AG04450 (cell line): ENCODE results near the gene DEPP1. TPM values are rescaled to one million over a fixed set of nuclear protein-coding genes. Genes with fewer than 3 reads are reported as not detected.
A peak's percentile ranks its signal among the peaks of the same experiment; 100 is the strongest.
"Not testable (repeated sequence)": the region's sequence is repeated elsewhere in the genome, so short reads cannot be mapped to it uniquely, and the experiment has no call there.

Source experiments
- CTCF ChIA-PET: fragments of 300-600, 350-600 bp; formaldehyde crosslinking; extraction: SDS; loops from one replicate; lab custom pipeline; 2022; ENCODE audit warnings: antibody characterized with exemption, inconsistent platforms; lab: Charles Lee
- POLR2A ChIA-PET: fragments of 350-600 bp; formaldehyde crosslinking; extraction: SDS; loops from one replicate; lab custom pipeline; 2021; ENCODE audit warnings: antibody characterized with exemption, inconsistent platforms; lab: Yijun Ruan, JAX
- DNase-seq: peaks from one replicate; pipeline ENCODE4 v3.0.0-alpha.2; 2011; ENCODE audit warnings: low read depth, low spot score
- H3K27ac ChIP-seq: one replicate; pipeline ENCODE4 v1.5.1; 2012; ENCODE audit warnings: low read depth, low read length, control low read depth
- H3K27me3 ChIP-seq: one replicate; pipeline ENCODE4 v1.6.0; 2012; ENCODE audit warnings: low read length; ENCODE audit not compliant: control insufficient read depth, insufficient read depth
- H3K4me3 ChIP-seq: 2 replicates; pipeline ENCODE4 v1.5.1; 2011; ENCODE audit warnings: mild to moderate bottlenecking, low read depth, low read length, control low read depth
- H3K9me3 ChIP-seq: 2 replicates; pipeline ENCODE4 v1.5.1; 2012; ENCODE audit warnings: low read length; ENCODE audit not compliant: control insufficient read depth, insufficient read depth
- CTCF ChIP-seq: IDR thresholded peaks from 2 replicates; pipeline ENCODE4 v1.5.1; 2011; ENCODE audit warnings: low read depth, low read length, control low read depth, inconsistent platforms
- polyA minus RNA-seq: library from RNA; depleted of rRNA, polyadenylated mRNA; stranded (reverse); fragments of >200 nt; gene quantifications from 2 replicates; pipeline ENCODE4 v1.2.3, GENCODE V29; 2011; rRNA and poly(A)+ RNA removed
- polyA plus RNA-seq: library from polyadenylated mRNA; depleted of rRNA; stranded (reverse); fragments of >200 nt; gene quantifications from 2 replicates; pipeline ENCODE4 v1.2.3, GENCODE V29; 2011; rRNA removed

The DEPP1 gene
- 31.1 and 50.3 TPM in 2 replicates for polyA plus RNA-seq
- 70.4 and 97.9 TPM in 2 replicates for polyA minus RNA-seq

- CTCF ChIA-PET = interaction anchor here (0.6 to 1.6 kb wide), 4 partner anchors 11 to 46 kb away, joined by 3 to 7 read pairs (median 4); no protein-coding TSS in a partner anchor
- H3K4me3 ChIP-seq = peak within 1 kb of the TSS; percentile 76
Measured at GRCh38 chr10:44978570-44979280, at the start of gene DEPP1. TSS of gene DEPP1 (minus strand) at chr10:44978809. CDS start at chr10:44978030, 779 bp downstream.

GRCh38 chr10:45023426-45023825 lies 44.8 kb upstream of the DEPP1 start:
- TF ChIP-seq CTCF = no peak
- Histone ChIP-seq H3K27ac (no peak overlapping the region), H3K27me3 (no peaks in the 10 kb centered on the region), H3K9me3 (no peaks in the 10 kb centered on the region), H3K4me3 (no peak overlapping the region)
- no peak for DNase-seq
- ChIA-PET CTCF (no interaction called here), POLR2A (no interaction called here)

More at GRCh38 chr10:44978570-44979280, at the start of gene DEPP1:
- TF ChIP-seq CTCF = peak; percentile 29; the same call in 1 of the 2 replicates
- H3K27me3 ChIP-seq = no peaks in the 10 kb centered on the region
- DNase-seq = peak; percentile 90
- POLR2A ChIA-PET = interaction anchor here (0.8 to 1.3 kb wide), 6 partner anchors 11 to 44 kb away, joined by 3 to 7 read pairs (median 3); no protein-coding TSS in a partner anchor
- peaks cover 6% of the 10 kb centered on the region; the same call in 1 of the 2 replicates for H3K9me3 ChIP-seq
- H3K27ac ChIP-seq = peak within 1 kb of the TSS; percentile 68

- DNase-seq = no peak
- CTCF ChIA-PET = no interaction called here
- Histone ChIP-seq H3K9me3 (no peaks in the 10 kb centered on the region), H3K4me3 (no peak overlapping the region), H3K27ac (no peak overlapping the region), H3K27me3 (no peaks in the 10 kb centered on the region)
- POLR2A ChIA-PET = interaction anchor here (0.9 kb wide), 1 partner anchor 15 kb away, joined by 3 read pairs; the partner anchor contains the start of gene ZNF22
- no peak for TF ChIP-seq CTCF
Measured at GRCh38 chr10:45015590-45015989, 37.0 kb upstream of the DEPP1 start.

GRCh38 chr10:45014557-45014956 lies 35.9 kb upstream of the DEPP1 start:
- H3K27ac ChIP-seq, H3K9me3 ChIP-seq, H3K4me3 ChIP-seq, CTCF ChIA-PET, DNase-seq, H3K27me3 ChIP-seq: not testable (repeated sequence)
- POLR2A ChIA-PET = interaction anchor here (0.9 kb wide), 1 partner anchor 14 kb away, joined by 3 read pairs; the partner anchor contains the start of gene ZNF22

GRCh38 chr10:45008524-45009161 lies 30.0 kb upstream of the DEPP1 start:
- no peaks in the 10 kb centered on the region for H3K27me3 ChIP-seq
- peak; percentile 78 for TF ChIP-seq CTCF
- CTCF ChIA-PET = interaction anchor here (0.9 to 1.7 kb wide), 6 partner anchors 9 to 1434 kb away, joined by 3 to 8 read pairs (median 4); partner anchors contain the start of gene ZNF239
- H3K9me3 ChIP-seq = peaks cover 2% of the 10 kb centered on the region; the same call in 1 of the 2 replicates
- no peak overlapping the region for H3K27ac ChIP-seq
- peak; percentile 61 for DNase-seq
- no peak overlapping the region for H3K4me3 ChIP-seq
- POLR2A ChIA-PET = no interaction called here
